Esophagus muscularis mucosa (tissue), 4 donors: ENCODE measurements around the gene GABRA4. TPM values are rescaled to one million over a fixed set of nuclear protein-coding genes. Genes with fewer than 3 reads are reported as not detected.

Experiments used
- DNase-seq: peaks from one replicate; pipeline ENCODE4 v3.0.0-alpha.2; 2017; ENCODE audit errors: extremely low spot score
- H3K27ac ChIP-seq, 4 donors: fragments of 200-600 bp; sonication (generic); replicated peaks in 1 of 4; 1 replicate in 3 of 4; 2 replicates in 1 of 4; pipeline ENCODE4 v1.5.1; 2016 to 2019; ENCODE audit warnings: mild to moderate bottlenecking in 1 of 4
- H3K27me3 ChIP-seq, 4 donors: fragments of 200-600 bp; sonication (generic); one replicate each; pipeline versions ENCODE4 v1.5.1 to v1.6.0; 2016 to 2019
- H3K36me3 ChIP-seq, 4 donors: fragments of 200-600 bp; sonication (generic); one replicate each; pipeline ENCODE4 v1.5.1; 2016 to 2019
- H3K4me1 ChIP-seq, 4 donors: fragments of 200-600 bp; sonication (generic); one replicate each; pipeline ENCODE4 v1.5.1; 2016 to 2019
- H3K4me3 ChIP-seq, 4 donors: fragments of 200-600 bp; sonication (generic); 1 replicate in 2 of 4; 2 replicates in 2 of 4; pipeline ENCODE4 v1.5.1; 2016 to 2019; ENCODE audit warnings: mild to moderate bottlenecking in 4 of 4, moderate library complexity in 1 of 4
- H3K9me3 ChIP-seq, 4 donors: fragments of 200-600 bp; sonication (generic); 1 replicate in 3 of 4; 2 replicates in 1 of 4; pipeline ENCODE4 v1.5.1; 2016 to 2019
- CTCF ChIP-seq, 3 experiments: fragments of 200-600 bp in 2 of 3; fragments of 450-650 bp in 1 of 3; sonication (generic) in 2 of 3; IDR thresholded peaks; one replicate each; pipeline ENCODE4 v1.5.1; 2017 to 2019; ENCODE audit warnings: antibody characterized with exemption in 3 of 3, mild to moderate bottlenecking in 2 of 3, moderate library complexity in 1 of 3
- EP300 ChIP-seq: sonication (generic); formaldehyde crosslinking; IDR thresholded peaks from one replicate; pipeline ENCODE4 v1.6.1; 2017; ENCODE audit warnings: antibody characterized with exemption
- POLR2A ChIP-seq: fragments of 450-650 bp; IDR thresholded peaks from one replicate; pipeline ENCODE4 v1.6.1; 2017; ENCODE audit warnings: antibody characterized with exemption, moderate library complexity, mild to moderate bottlenecking, low read depth
- POLR2AphosphoS5 ChIP-seq, 2 donors: sonication (generic); formaldehyde crosslinking; IDR thresholded peaks; one replicate each; pipeline ENCODE4 v1.6.1; 2017; ENCODE audit warnings: antibody characterized with exemption in 2 of 2
- WGBS: methylation state at CpG from one replicate; pipeline ENCODE4 v1.1.5; 2018; 5-methylcytosine and 5-hydroxymethylcytosine counted together
- intact Hi-C: fragments of 100-400 bp; cut with DNase I; formaldehyde crosslinking; loops from one replicate; pipeline ENCODE4 v1.15.1; 2023
- total RNA-seq, 4 donors: library from RNA; depleted of rRNA; stranded (reverse); fragments of >200 nt; gene quantifications; one replicate each; pipeline versions ENCODE4 v1.1.0 to v1.2.1, GENCODE V29; 2016

The GABRA4 gene
- total RNA-seq, 4 donors from 2014 or later, result under 0.01 TPM; not detected in 2

- DNase-seq, result no peak
- H3K9me3 ChIP-seq, result no peaks in the 10 kb centered on the region
- TF ChIP-seq EP300 (no peak), POLR2AphosphoS5 (IDR thresholded peaks at IDR 0.05) (no peak), CTCF (IDR thresholded peaks at IDR 0.05) (no peak), POLR2A (no peak)
- no peaks in the 10 kb centered on the region for H3K36me3 ChIP-seq
- peaks cover 4 to 20% (median 17%) of the 10 kb centered on the region in 4 donors for H3K4me1 ChIP-seq
- H3K27ac ChIP-seq, result no peak overlapping the region
- peak overlapping the region; percentile 42 to 52 (median 47) for H3K4me3 ChIP-seq
- 8% methylated on average over 13 of the region's 19 CpGs for WGBS
- intact Hi-C loops, result loop anchor here (10.0 kb wide), 1 partner anchor 187 kb away; no protein-coding TSS in a partner anchor
- H3K27me3 ChIP-seq, result peaks cover 0 to 29% (median 8%) of the 10 kb centered on the region in 4 donors
Measured at GRCh38 chr4:47031751-47032404, 38.5 kb upstream of the GABRA4 start.

GRCh38 chr4:47031011-47031678, 37.8 kb upstream of the GABRA4 start, which contains the start of gene GABRB1:
Gene GABRB1, plus strand, starts transcription at chr4:47031567.
- H3K27me3 ChIP-seq, result peaks cover 0 to 29% (median 8%) of the 10 kb centered on the region in 4 donors
- DNase-seq, result no peak
- H3K27ac ChIP-seq, result no peak within 1 kb of the TSS
- WGBS, result 9% methylated on average over 20 of the region's 20 CpGs
- H3K4me1 ChIP-seq, result peaks cover 4 to 20% (median 17%) of the 10 kb centered on the region in 4 donors
- H3K4me3 ChIP-seq, result peak within 1 kb of the TSS; percentile 42 to 52 (median 47)
- intact Hi-C loops, result loop anchor here (10.0 kb wide), 1 partner anchor 186 kb away; no protein-coding TSS in a partner anchor
- TF ChIP-seq POLR2AphosphoS5 (IDR thresholded peaks at IDR 0.05) (peak in 1 of 2 donors; percentile 16), POLR2A (no peak), CTCF (IDR thresholded peaks at IDR 0.05) (no peak), EP300 (no peak)
- no peaks in the 10 kb centered on the region for H3K36me3 ChIP-seq
- H3K9me3 ChIP-seq, result no peaks in the 10 kb centered on the region

DNA sequence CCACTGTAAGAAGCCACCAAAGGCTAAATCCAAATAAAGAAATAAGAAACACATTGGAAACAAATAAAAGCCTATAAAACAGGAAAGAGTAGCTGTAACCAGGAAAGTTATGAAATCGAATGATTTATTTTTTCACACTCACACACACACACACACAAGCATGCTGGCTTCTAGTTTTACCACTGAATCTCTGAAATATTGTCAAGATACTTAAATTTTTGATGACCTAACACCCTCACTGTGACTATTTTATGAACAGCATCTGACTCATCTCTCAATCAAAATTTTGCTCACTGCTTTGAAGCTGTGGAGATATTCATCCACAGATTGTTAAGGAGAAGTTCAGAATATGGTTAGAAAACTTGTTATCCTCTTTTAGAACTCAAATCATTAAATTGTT, 24.1 kb upstream of the GABRA4 start:
- Histone ChIP-seq H3K9me3 (peaks cover 0 to 3% (median 0%) of the 10 kb centered on the region in 4 donors), H3K36me3 (no peaks in the 10 kb centered on the region), H3K4me1 (no peaks in the 10 kb centered on the region), H3K4me3 (no peak overlapping the region), H3K27me3 (no peaks in the 10 kb centered on the region), H3K27ac (no peak overlapping the region)
- 45% methylated on average over 1 of the region's 1 CpG for WGBS
- intact Hi-C loops, result no loop called here
- no peak for TF ChIP-seq POLR2A
- TF ChIP-seq POLR2AphosphoS5 (IDR thresholded peaks at IDR 0.05), result no peak
- TF ChIP-seq CTCF (IDR thresholded peaks at IDR 0.05), result no peak
- no peak for TF ChIP-seq EP300
- DNase-seq, result no peak

GRCh38 chr4:47017081-47017480, 23.7 kb upstream of the GABRA4 start:
- WGBS, result 55% methylated on average over 4 of the region's 4 CpGs
- DNase-seq, result no peak
- no peak overlapping the region for H3K4me3 ChIP-seq
- intact Hi-C loops, result no loop called here
- TF ChIP-seq EP300, result no peak
- no peak for TF ChIP-seq CTCF (IDR thresholded peaks at IDR 0.05)
- TF ChIP-seq POLR2A, result no peak
- TF ChIP-seq POLR2AphosphoS5 (IDR thresholded peaks at IDR 0.05), result no peak
- H3K27me3 ChIP-seq, result no peaks in the 10 kb centered on the region
- H3K36me3 ChIP-seq, result no peaks in the 10 kb centered on the region
- no peaks in the 10 kb centered on the region for H3K4me1 ChIP-seq
- H3K9me3 ChIP-seq, result peaks cover 0 to 3% (median 0%) of the 10 kb centered on the region in 4 donors
- no peak overlapping the region for H3K27ac ChIP-seq
